ENCODE data around the gene C15orf40.

C15orf40 gene

GRCh38 chr15:82995076-82995475 is 16.4 kb downstream of the C15orf40 start:
- DNase-seq (ENCODE audit: low read depth in 1 of 2, low spot score in 1 of 2), result no peak

- DNase-seq (ENCODE audit: low read depth in 1 of 2, low spot score in 1 of 2), result no peak
Observed at GRCh38 chr15:82993144-82993543, 18.3 kb downstream of the C15orf40 start.

- no peak for DNase-seq (ENCODE audit: low read depth in 1 of 2, low spot score in 1 of 2)
Observed at GRCh38 chr15:82992436-82992998, 18.9 kb downstream of the C15orf40 start.

GRCh38 chr15:82986442-82986780 is 25.0 kb downstream of the C15orf40 start:
- DNase-seq (ENCODE audit: low read depth in 1 of 2, low spot score in 1 of 2), result no peak

- peak; percentile 78 to 91 for DNase-seq (ENCODE audit: low read depth in 1 of 2, low spot score in 1 of 2)
Observed at GRCh38 chr15:82985688-82986441, 25.6 kb downstream of the C15orf40 start, which contains the start of gene RAMAC. RAMAC (plus strand) TSS chr15:82986210; CDS start chr15:82989019, 2,809 bp downstream.

GRCh38 chr15:82980981-82981380 is 30.5 kb downstream of the C15orf40 start:
- no peak for DNase-seq (ENCODE audit: low read depth in 1 of 2, low spot score in 1 of 2)

GRCh38 chr15:82979726-82980125 is 31.7 kb downstream of the C15orf40 start:
- DNase-seq (ENCODE audit: low read depth in 1 of 2, low spot score in 1 of 2), result no peak

- no peak for DNase-seq (ENCODE audit: low read depth in 1 of 2, low spot score in 1 of 2)
Observed at GRCh38 chr15:82978438-82978837, 33.0 kb downstream of the C15orf40 start.

- DNase-seq (ENCODE audit: low read depth in 1 of 2, low spot score in 1 of 2), result no peak
Observed at GRCh38 chr15:82977076-82977475, 34.4 kb downstream of the C15orf40 start.

- no peak for DNase-seq (ENCODE audit: low read depth in 1 of 2, low spot score in 1 of 2)
Observed at GRCh38 chr15:82972990-82973389, 38.4 kb downstream of the C15orf40 start.

GRCh38 chr15:82971218-82971984 is 40.0 kb downstream of the C15orf40 start:
- DNase-seq (ENCODE audit: low read depth in 1 of 2, low spot score in 1 of 2), result no peak

- DNase-seq (ENCODE audit: low read depth in 1 of 2, low spot score in 1 of 2), result no peak
Observed at GRCh38 chr15:82970696-82971095, 40.7 kb downstream of the C15orf40 start.

- DNase-seq (ENCODE audit: low read depth in 1 of 2, low spot score in 1 of 2), result no peak
Observed at GRCh38 chr15:82970078-82970686, 41.3 kb downstream of the C15orf40 start.

- DNase-seq (ENCODE audit: low read depth in 1 of 2, low spot score in 1 of 2), result no peak
Observed at GRCh38 chr15:82969353-82969752, 42.1 kb downstream of the C15orf40 start.

GRCh38 chr15:82968066-82968465 is 43.4 kb downstream of the C15orf40 start:
- no peak for DNase-seq (ENCODE audit: low read depth in 1 of 2, low spot score in 1 of 2)

- no peak for DNase-seq (ENCODE audit: low read depth in 1 of 2, low spot score in 1 of 2)
Observed at GRCh38 chr15:82966671-82967071, 44.8 kb downstream of the C15orf40 start.

- DNase-seq (ENCODE audit: low read depth in 1 of 2, low spot score in 1 of 2), result no peak
Observed at GRCh38 chr15:82964890-82965289, 46.5 kb downstream of the C15orf40 start.

- no peak for DNase-seq (ENCODE audit: low read depth in 1 of 2, low spot score in 1 of 2)
Observed at GRCh38 chr15:82963471-82964341, 47.7 kb downstream of the C15orf40 start.

GRCh38 chr15:82960766-82961165 is 50.7 kb downstream of the C15orf40 start:
- no peak for DNase-seq (ENCODE audit: low read depth in 1 of 2, low spot score in 1 of 2)

- DNase-seq (ENCODE audit: low read depth in 1 of 2, low spot score in 1 of 2), result no peak
Observed at GRCh38 chr15:82959423-82959822, 52.0 kb downstream of the C15orf40 start.

- DNase-seq (ENCODE audit: low read depth in 1 of 2, low spot score in 1 of 2), result no peak
Observed at GRCh38 chr15:82958638-82959037, 52.8 kb downstream of the C15orf40 start.

All from activated CD4-positive, alpha-beta T cell treated with anti-CD3 and anti-CD28 coated beads, Interleukin-2, amount 50 U/mL, for 24 hours (primary cell).